HepG2 (cell line): ENCODE measurements around the gene ZC2HC1B. TPM values are rescaled to one million over a fixed set of nuclear protein-coding genes. Genes with fewer than 3 reads are reported as not detected.

Source experiments
- ATAC-seq: fragments of 200-7000 bp; cut with Tn5 transposase; 3 replicates; pipeline ENCODE4 v1.9.1; 2020; ENCODE audit warnings: mild to moderate bottlenecking, moderate library complexity
- BruUV-seq: library from RNA; stranded (reverse); fragments of 400-500 nt; replicated peaks from 2 replicates; lab custom pipeline; 2021; lab: Mats Ljungman, UMichigan
- CTCF ChIA-PET: fragments of 300-600 bp; formaldehyde crosslinking; extraction: SDS; loops from one replicate; lab custom pipeline; 2021; ENCODE audit warnings: low total read pairs, inconsistent platforms, low intra/inter-chr PET ratio; lab: Yijun Ruan, JAX
- POLR2A ChIA-PET: fragments of 350-600 bp; sonication (Branson Sonifier 250); formaldehyde crosslinking; loops from one replicate; lab custom pipeline; 2020; ENCODE audit warnings: antibody characterized with exemption, inconsistent platforms; lab: Yijun Ruan, JAX
- DNase-seq: peaks from one replicate; pipeline ENCODE4 v3.0.0-alpha.2; 2015; ENCODE audit warnings: low spot score
- FAIRE-seq: peaks from 3 replicates; lab custom pipeline; 2011; peaks lifted over from hg19 to GRCh38; lab: Jason Lieb, UNC
- H2AFZ ChIP-seq: one replicate; pipeline ENCODE4 v1.6.1; 2011; ENCODE audit warnings: low read length, inconsistent platforms
- H3K27ac ChIP-seq: fragments of 300-600 bp; 3 replicates; pipeline ENCODE4 v1.8.0; 2011; ENCODE audit warnings: mixed run types, mild to moderate bottlenecking, mixed read lengths, low read length, inconsistent platforms; ENCODE audit not compliant: insufficient read depth; ENCODE audit errors: extremely low read length
- H3K27me3 ChIP-seq, 2 experiments: fragments of 200-600 bp in 1 of 2; 2 replicates in 1 of 2; 3 replicates in 1 of 2; pipeline versions ENCODE4 v1.6.0 to v1.8.0; 2011; ENCODE audit warnings: low read length in 2 of 2, mild to moderate bottlenecking in 2 of 2, moderate library complexity in 2 of 2, inconsistent platforms in 1 of 2; ENCODE audit not compliant: insufficient read depth in 2 of 2, control insufficient read depth in 1 of 2
- H3K36me3 ChIP-seq, 2 experiments: fragments of 200-600 bp in 1 of 2; replicated peaks in 1 of 2; 2 replicates in 1 of 2; 3 replicates in 1 of 2; pipeline versions ENCODE4 v1.5.1 to v1.8.0; 2011; ENCODE audit warnings: low read length in 2 of 2, inconsistent platforms in 1 of 2; ENCODE audit not compliant: insufficient read depth in 2 of 2, control insufficient read depth in 1 of 2
- H3K4me1 ChIP-seq: 2 replicates; pipeline ENCODE4 v1.5.1; 2012; ENCODE audit warnings: low read length, inconsistent platforms; ENCODE audit not compliant: insufficient read depth
- H3K4me2 ChIP-seq: 2 replicates; pipeline ENCODE4 v1.6.0; 2011; ENCODE audit warnings: low read depth, low read length, inconsistent platforms
- H3K4me3 ChIP-seq, 3 experiments: fragments of 200-600 bp in 1 of 3; sonication (generic), shearing (Covaris generic) in 1 of 3; replicated peaks in 1 of 3; 2 replicates each; pipeline ENCODE4 v1.5.1; 2011 to 2016; ENCODE audit warnings: low read length in 3 of 3, inconsistent platforms in 2 of 3, low read depth in 2 of 3, mild to moderate bottlenecking in 2 of 3, control low read depth in 1 of 3, mixed read lengths in 1 of 3; ENCODE audit not compliant: insufficient read depth in 1 of 3
- H3K79me2 ChIP-seq: one replicate; pipeline ENCODE4 v1.6.1; 2011; ENCODE audit warnings: low read length, inconsistent platforms; ENCODE audit not compliant: insufficient read depth
- H3K9ac ChIP-seq: 2 replicates; pipeline ENCODE4 v1.6.0; 2011; ENCODE audit warnings: mild to moderate bottlenecking, low read depth, low read length, inconsistent platforms; ENCODE audit not compliant: insufficient read depth
- H3K9me3 ChIP-seq: 2 replicates; pipeline ENCODE4 v1.5.1; 2012; ENCODE audit warnings: mild to moderate bottlenecking, low read length
- H4K20me1 ChIP-seq: 2 replicates; pipeline ENCODE4 v1.6.0; 2011; ENCODE audit warnings: inconsistent platforms, mild to moderate bottlenecking, low read length, moderate library complexity; ENCODE audit not compliant: insufficient read depth
- HNRNPL ChIP-seq: fragments of 200-400 bp; formaldehyde crosslinking; IDR thresholded peaks from 2 replicates; pipeline ENCODE4 v1.6.1; 2017; ENCODE audit warnings: mild to moderate bottlenecking, low read depth, low read length
- RFX1 ChIP-seq: fragments of 450-650 bp; IDR thresholded peaks from 2 replicates; pipeline ENCODE4 v1.6.1; 2017
- ZIK1 ChIP-seq: sonication (generic); formaldehyde crosslinking; IDR thresholded peaks from 2 replicates; pipeline ENCODE4 v1.5.0; 2020; ENCODE audit warnings: mild to moderate bottlenecking, low read depth, missing genetic modification reagents, borderline replicate concordance
- ZNF549 ChIP-seq: sonication (generic); formaldehyde crosslinking; IDR thresholded peaks from 2 replicates; pipeline ENCODE4 v1.5.0; 2020; ENCODE audit warnings: missing genetic modification reagents
- WGBS: methylation state at CpG from one replicate; pipeline ENCODE4 v1.1.6; 2017; ENCODE audit warnings: low lambda C conversion rate; 5-methylcytosine and 5-hydroxymethylcytosine counted together
- in situ Hi-C: cut with HindIII; loops from 2 replicates; pipeline ENCODE4 v1.10.0; 2017; ENCODE audit warnings: low pct_unique_long_range_greater_than_20kb; ENCODE audit not compliant: extremely low pct_ligation_motif_present
- intact Hi-C: fragments of 100-400 bp; cut with micrococcal nuclease; formaldehyde crosslinking; loops from one replicate; pipeline ENCODE4 v1.10.0; 2022; ENCODE audit not compliant: unreplicated experiment
- polyA plus RNA-seq, 8 experiments: library from polyadenylated mRNA; depleted of rRNA in 3 of 8; stranded (reverse) in 7 of 8; unstranded in 1 of 8; fragments of >200 nt; fragmentation: Illumina TruSeq in 4 of 8; extraction: Trizol in 4 of 8; gene quantifications; 2 replicates each; pipeline versions ENCODE4 v1.2.1 to v1.2.3, GENCODE V29; 2011 to 2016; ENCODE audit warnings: low read depth in 4 of 8, missing spikeins in 1 of 8, mixed read lengths in 1 of 8; ENCODE audit not compliant: insufficient read depth in 1 of 8
- total RNA-seq, 5 experiments: library from RNA; depleted of rRNA; stranded (reverse); fragments of >200 nt; fragmentation: Illumina TruSeq; extraction: Trizol; gene quantifications; 2 replicates each; pipeline ENCODE4 v1.2.3, GENCODE V29; 2016; ENCODE audit warnings: low read depth in 1 of 5
- TF ChIP-seq, protein P1 (sequence below): sonication (generic); formaldehyde crosslinking; conservative IDR thresholded peaks from 2 replicates; pipeline ENCODE4 v1.5.0; 2020; ENCODE audit warnings: missing genetic modification reagents
- TF ChIP-seq, protein P2 (sequence below): sonication (generic); formaldehyde crosslinking; IDR thresholded peaks from 2 replicates; pipeline ENCODE4 v1.4.0; 2020; ENCODE audit warnings: missing genetic modification reagents; ENCODE audit errors: not compliant biosample characterization
- TF ChIP-seq, protein P3 (sequence below), 2 experiments: fragments of 450-650 bp in 1 of 2; sonication (generic) in 1 of 2; formaldehyde crosslinking in 1 of 2; IDR thresholded peaks; 2 replicates each; pipeline versions ENCODE4 v1.6.1 to v1.8.0; 2016 to 2022; ENCODE audit warnings: antibody characterized with exemption in 1 of 2, mild to moderate bottlenecking in 1 of 2, missing genetic modification reagents in 1 of 2
- TF ChIP-seq, protein P4 (sequence below): sonication (generic); formaldehyde crosslinking; IDR thresholded peaks from 2 replicates; pipeline ENCODE4 v1.5.0; 2020; ENCODE audit warnings: missing genetic modification reagents

Gene ZC2HC1B
- total and polyA plus RNA-seq, 2 of the 13 experiments (the other 11 are each of a cell fraction or from before 2014, with no cell fraction given): not detected

DNA sequence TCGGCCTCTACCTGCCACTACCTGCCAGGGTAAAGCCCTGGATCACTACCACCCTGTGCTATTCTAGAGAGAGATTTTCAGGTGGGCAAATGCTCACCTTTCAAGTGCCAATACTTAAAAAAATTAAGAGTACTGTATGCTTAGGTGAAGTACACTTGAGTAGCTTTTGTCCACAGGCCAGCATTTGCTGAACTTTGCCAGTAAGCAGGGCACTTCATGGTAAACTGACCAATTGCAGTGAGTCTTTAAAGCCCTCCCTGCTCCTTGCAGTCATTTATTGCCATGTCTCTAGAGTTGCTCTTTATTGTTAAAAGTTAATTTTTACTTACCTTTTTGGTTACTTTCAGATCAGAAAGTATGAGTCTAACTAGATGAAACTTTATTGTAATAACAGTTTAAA lies 85.3 kb downstream of the ZC2HC1B start:
- intact Hi-C loops (no loop called here), in situ Hi-C loops (no loop called here)
- Histone ChIP-seq H3K9ac (no peak overlapping the region), H3K36me3 (no peaks in the 10 kb centered on the region), H3K27me3 (0 out of 5 replicates have a peak, but pooled peaks cover 0 to 7% of the 10 kb centered on the region in 2 experiments), H3K9me3 (no peaks in the 10 kb centered on the region), H3K4me2 (no peak overlapping the region), H4K20me1 (no peaks in the 10 kb centered on the region), H3K4me1 (peaks cover 16% of the 10 kb centered on the region), H3K4me3 (no peak overlapping the region), H3K27ac (no peak overlapping the region), H2AFZ (no peak overlapping the region), H3K79me2 (no peaks in the 10 kb centered on the region)
- DNase-seq (no peak), FAIRE-seq (no peak), ATAC-seq (no peak)
- WGBS: 22% methylated on average over 1 of the region's 1 CpG
- ChIA-PET CTCF (no interaction called here), POLR2A (no interaction called here)
- no TSS peak for BruUV-seq
- TF ChIP-seq HNRNPL (no peak), RFX1 (no peak), ZNF549 (no peak), ZIK1 (CRISPR knock-in tag) (no peak)
- TF ChIP-seq, protein P1, sequence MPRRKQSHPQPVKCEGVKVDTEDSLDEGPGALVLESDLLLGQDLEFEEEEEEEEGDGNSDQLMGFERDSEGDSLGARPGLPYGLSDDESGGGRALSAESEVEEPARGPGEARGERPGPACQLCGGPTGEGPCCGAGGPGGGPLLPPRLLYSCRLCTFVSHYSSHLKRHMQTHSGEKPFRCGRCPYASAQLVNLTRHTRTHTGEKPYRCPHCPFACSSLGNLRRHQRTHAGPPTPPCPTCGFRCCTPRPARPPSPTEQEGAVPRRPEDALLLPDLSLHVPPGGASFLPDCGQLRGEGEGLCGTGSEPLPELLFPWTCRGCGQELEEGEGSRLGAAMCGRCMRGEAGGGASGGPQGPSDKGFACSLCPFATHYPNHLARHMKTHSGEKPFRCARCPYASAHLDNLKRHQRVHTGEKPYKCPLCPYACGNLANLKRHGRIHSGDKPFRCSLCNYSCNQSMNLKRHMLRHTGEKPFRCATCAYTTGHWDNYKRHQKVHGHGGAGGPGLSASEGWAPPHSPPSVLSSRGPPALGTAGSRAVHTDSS (CRISPR knock-in tag): no peak
- TF ChIP-seq, protein P2, sequence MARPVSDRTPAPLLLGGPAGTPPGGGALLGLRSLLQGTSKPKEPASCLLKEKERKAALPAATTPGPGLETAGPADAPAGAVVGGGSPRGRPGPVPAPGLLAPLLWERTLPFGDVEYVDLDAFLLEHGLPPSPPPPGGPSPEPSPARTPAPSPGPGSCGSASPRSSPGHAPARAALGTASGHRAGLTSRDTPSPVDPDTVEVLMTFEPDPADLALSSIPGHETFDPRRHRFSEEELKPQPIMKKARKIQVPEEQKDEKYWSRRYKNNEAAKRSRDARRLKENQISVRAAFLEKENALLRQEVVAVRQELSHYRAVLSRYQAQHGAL (CRISPR knock-in tag): no peak
- TF ChIP-seq, protein P3, sequence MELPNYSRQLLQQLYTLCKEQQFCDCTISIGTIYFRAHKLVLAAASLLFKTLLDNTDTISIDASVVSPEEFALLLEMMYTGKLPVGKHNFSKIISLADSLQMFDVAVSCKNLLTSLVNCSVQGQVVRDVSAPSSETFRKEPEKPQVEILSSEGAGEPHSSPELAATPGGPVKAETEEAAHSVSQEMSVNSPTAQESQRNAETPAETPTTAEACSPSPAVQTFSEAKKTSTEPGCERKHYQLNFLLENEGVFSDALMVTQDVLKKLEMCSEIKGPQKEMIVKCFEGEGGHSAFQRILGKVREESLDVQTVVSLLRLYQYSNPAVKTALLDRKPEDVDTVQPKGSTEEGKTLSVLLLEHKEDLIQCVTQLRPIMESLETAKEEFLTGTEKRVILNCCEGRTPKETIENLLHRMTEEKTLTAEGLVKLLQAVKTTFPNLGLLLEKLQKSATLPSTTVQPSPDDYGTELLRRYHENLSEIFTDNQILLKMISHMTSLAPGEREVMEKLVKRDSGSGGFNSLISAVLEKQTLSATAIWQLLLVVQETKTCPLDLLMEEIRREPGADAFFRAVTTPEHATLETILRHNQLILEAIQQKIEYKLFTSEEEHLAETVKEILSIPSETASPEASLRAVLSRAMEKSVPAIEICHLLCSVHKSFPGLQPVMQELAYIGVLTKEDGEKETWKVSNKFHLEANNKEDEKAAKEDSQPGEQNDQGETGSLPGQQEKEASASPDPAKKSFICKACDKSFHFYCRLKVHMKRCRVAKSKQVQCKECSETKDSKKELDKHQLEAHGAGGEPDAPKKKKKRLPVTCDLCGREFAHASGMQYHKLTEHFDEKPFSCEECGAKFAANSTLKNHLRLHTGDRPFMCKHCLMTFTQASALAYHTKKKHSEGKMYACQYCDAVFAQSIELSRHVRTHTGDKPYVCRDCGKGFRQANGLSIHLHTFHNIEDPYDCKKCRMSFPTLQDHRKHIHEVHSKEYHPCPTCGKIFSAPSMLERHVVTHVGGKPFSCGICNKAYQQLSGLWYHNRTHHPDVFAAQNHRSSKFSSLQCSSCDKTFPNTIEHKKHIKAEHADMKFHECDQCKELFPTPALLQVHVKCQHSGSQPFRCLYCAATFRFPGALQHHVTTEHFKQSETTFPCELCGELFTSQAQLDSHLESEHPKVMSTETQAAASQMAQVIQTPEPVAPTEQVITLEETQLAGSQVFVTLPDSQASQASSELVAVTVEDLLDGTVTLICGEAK (IDR thresholded peaks at IDR 0.05): no peak
- TF ChIP-seq, protein P3 (CRISPR knock-in tag; IDR thresholded peaks at IDR 0.05): no peak
- TF ChIP-seq, protein P4, sequence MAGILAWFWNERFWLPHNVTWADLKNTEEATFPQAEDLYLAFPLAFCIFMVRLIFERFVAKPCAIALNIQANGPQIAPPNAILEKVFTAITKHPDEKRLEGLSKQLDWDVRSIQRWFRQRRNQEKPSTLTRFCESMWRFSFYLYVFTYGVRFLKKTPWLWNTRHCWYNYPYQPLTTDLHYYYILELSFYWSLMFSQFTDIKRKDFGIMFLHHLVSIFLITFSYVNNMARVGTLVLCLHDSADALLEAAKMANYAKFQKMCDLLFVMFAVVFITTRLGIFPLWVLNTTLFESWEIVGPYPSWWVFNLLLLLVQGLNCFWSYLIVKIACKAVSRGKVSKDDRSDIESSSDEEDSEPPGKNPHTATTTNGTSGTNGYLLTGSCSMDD (CRISPR knock-in tag): no peak
